Peyer's patch (tissue), 4 donors: Measurements from ENCODE around the gene GALNT9.

Experiments used
- CTCF ChIP-seq, 6 experiments: fragments of 450-650 bp in 4 of 6; fragments of 200-600 bp in 2 of 6; sonication (generic) in 1 of 6; IDR thresholded peaks; one replicate each; pipeline ENCODE4 v1.5.1; 2017 to 2019; ENCODE audit warnings: antibody characterized with exemption in 6 of 6, mild to moderate bottlenecking in 3 of 6, moderate library complexity in 1 of 6
- POLR2A ChIP-seq, 2 donors: fragments of 450-650 bp; IDR thresholded peaks; one replicate each; pipeline ENCODE4 v1.5.1; 2017; ENCODE audit warnings: antibody characterized with exemption in 2 of 2, mild to moderate bottlenecking in 2 of 2, moderate library complexity in 2 of 2

- TF ChIP-seq CTCF (IDR thresholded peaks at IDR 0.05) (no peak), POLR2A (IDR thresholded peaks at IDR 0.05) (no peak)
Measured at GRCh38 chr12:132342251-132343227, 13.2 kb upstream of the GALNT9 start.
